Osteoblast (primary cell): ENCODE data around the gene HSPA4. TPM values are rescaled to one million over a fixed set of nuclear protein-coding genes. Genes with fewer than 3 reads are reported as not detected.

Experiments used
- DNase-seq: peaks from one replicate; pipeline ENCODE4 v3.0.0; 2011; ENCODE audit warnings: low spot score, mixed read lengths; ENCODE audit not compliant: insufficient read length; ENCODE audit errors: missing footprints
- H2AFZ ChIP-seq: 2 replicates; pipeline ENCODE4 v1.6.0; 2011; ENCODE audit warnings: mild to moderate bottlenecking, low read length
- H3K27ac ChIP-seq: 2 replicates; pipeline ENCODE4 v1.5.1; 2011; ENCODE audit warnings: mild to moderate bottlenecking, low read depth, low read length, moderate library complexity
- H3K27me3 ChIP-seq: 2 replicates; pipeline ENCODE4 v1.6.0; 2012; ENCODE audit warnings: mild to moderate bottlenecking, control low read depth, inconsistent platforms, low read length, moderate library complexity; ENCODE audit not compliant: insufficient read depth
- H3K36me3 ChIP-seq: 2 replicates; pipeline ENCODE4 v1.5.1; 2011; ENCODE audit warnings: mild to moderate bottlenecking, low read length, control low read depth, moderate library complexity; ENCODE audit not compliant: insufficient read depth
- H3K4me1 ChIP-seq: 2 replicates; pipeline ENCODE4 v1.5.1; 2011; ENCODE audit warnings: mild to moderate bottlenecking, low read length, control low read depth, moderate library complexity; ENCODE audit not compliant: insufficient read depth
- H3K4me2 ChIP-seq: 2 replicates; pipeline ENCODE4 v1.6.0; 2011; ENCODE audit warnings: mild to moderate bottlenecking, low read length; ENCODE audit not compliant: insufficient read depth
- H3K4me3 ChIP-seq: fragments of 200-600 bp; sonication (generic); 3 replicates; pipeline ENCODE4 v1.5.1; 2012; ENCODE audit warnings: mild to moderate bottlenecking, low read length, inconsistent platforms; ENCODE audit not compliant: insufficient read depth
- H3K79me2 ChIP-seq: 2 replicates; pipeline ENCODE4 v1.6.0; 2012; ENCODE audit warnings: mild to moderate bottlenecking, low read length, control low read depth, inconsistent platforms; ENCODE audit not compliant: insufficient read depth
- H3K9me3 ChIP-seq: 2 replicates; pipeline ENCODE4 v1.5.1; 2011; ENCODE audit warnings: low read depth, low read length, control low read depth
- H4K20me1 ChIP-seq: 2 replicates; pipeline ENCODE4 v1.6.0; 2012; ENCODE audit warnings: mild to moderate bottlenecking, low read length, control low read depth; ENCODE audit not compliant: insufficient read depth
- total RNA-seq: library from RNA; depleted of rRNA; stranded (reverse); fragments of >200 nt; gene quantifications from 2 replicates; pipeline ENCODE4 v1.2.3, GENCODE V29; 2012
- TF ChIP-seq, protein P1 (sequence below): IDR thresholded peaks from 2 replicates; pipeline ENCODE4 v1.5.1; 2011; ENCODE audit warnings: mild to moderate bottlenecking, low read depth, low read length, moderate library complexity; ENCODE audit errors: extremely low read depth

Gene HSPA4
- total RNA-seq, 1 donor: 135 TPM

DNA sequence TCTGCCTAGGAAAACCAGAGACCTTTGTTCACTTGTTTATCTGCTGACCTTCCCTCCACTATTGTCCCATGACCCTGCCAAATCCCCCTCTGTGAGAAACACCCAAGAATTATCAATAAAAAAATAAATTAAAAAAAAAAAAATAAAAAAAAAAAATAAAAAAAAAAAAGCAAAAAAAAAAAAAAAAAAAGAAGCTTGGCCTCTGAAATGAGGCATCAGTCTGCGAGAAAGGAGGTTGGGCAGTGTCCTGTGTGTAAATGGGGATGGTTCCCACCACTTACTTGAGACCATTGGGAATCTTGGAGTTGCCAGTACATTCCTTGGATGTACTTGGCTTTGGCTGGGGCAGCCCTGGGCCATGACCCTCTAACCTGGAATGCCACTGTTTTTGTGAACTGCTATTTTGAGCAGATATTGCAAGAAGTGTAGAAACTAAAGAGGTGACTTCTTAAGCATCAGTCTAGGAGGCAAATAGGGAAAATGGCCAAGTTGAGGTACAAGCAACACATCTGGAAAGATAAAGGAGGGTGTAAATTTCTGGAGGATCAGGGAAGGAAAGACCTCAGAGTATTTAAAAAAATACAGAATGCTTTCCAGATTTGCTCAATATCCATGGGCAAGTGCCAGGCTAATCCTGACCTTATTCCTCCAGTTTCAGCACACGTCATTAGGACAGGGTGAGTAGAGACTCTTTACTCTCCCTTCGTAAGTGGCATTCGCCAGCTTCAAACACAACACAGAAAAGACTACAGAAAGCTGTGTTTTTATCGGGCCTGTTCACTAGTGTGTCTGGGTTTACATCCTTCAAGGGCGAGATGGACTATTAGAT, 58.1 kb downstream of the HSPA4 start:
- no peak overlapping the region for H3K4me3 ChIP-seq
- peaks cover 11% of the 10 kb centered on the region for H3K4me1 ChIP-seq
- no peak overlapping the region for H2AFZ ChIP-seq
- TF ChIP-seq, protein P1, sequence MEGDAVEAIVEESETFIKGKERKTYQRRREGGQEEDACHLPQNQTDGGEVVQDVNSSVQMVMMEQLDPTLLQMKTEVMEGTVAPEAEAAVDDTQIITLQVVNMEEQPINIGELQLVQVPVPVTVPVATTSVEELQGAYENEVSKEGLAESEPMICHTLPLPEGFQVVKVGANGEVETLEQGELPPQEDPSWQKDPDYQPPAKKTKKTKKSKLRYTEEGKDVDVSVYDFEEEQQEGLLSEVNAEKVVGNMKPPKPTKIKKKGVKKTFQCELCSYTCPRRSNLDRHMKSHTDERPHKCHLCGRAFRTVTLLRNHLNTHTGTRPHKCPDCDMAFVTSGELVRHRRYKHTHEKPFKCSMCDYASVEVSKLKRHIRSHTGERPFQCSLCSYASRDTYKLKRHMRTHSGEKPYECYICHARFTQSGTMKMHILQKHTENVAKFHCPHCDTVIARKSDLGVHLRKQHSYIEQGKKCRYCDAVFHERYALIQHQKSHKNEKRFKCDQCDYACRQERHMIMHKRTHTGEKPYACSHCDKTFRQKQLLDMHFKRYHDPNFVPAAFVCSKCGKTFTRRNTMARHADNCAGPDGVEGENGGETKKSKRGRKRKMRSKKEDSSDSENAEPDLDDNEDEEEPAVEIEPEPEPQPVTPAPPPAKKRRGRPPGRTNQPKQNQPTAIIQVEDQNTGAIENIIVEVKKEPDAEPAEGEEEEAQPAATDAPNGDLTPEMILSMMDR: no peak
- no peak overlapping the region for H3K4me2 ChIP-seq
- H3K36me3 ChIP-seq: peaks cover 6% of the 10 kb centered on the region
- no peaks in the 10 kb centered on the region for H3K9me3 ChIP-seq
- H4K20me1 ChIP-seq: no peaks in the 10 kb centered on the region
- peaks cover 5% of the 10 kb centered on the region for H3K27me3 ChIP-seq
- no peak for DNase-seq
- H3K27ac ChIP-seq: no peak overlapping the region
- H3K79me2 ChIP-seq: no peaks in the 10 kb centered on the region

DNA sequence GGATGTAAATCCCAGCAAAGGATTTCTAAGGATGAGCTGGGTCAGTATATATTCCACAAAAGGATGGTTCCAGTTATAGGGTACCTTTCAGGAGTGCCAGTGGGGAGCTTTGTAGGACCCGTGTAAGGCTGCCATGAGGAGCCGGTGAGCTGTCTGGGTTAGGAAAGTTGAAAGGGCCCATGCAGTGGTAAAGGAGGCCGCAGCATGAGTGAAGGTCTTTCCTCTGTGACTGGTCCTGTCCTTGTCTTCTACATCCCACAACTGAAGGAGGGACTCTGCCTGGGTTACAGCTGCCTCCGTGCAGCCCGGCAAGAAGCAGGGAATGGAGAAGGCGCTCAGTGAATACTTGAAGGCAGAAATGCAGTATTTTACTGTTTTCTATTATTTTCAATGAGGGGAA, 58.9 kb downstream of the HSPA4 start:
- TF ChIP-seq, protein P1: no peak

DNA sequence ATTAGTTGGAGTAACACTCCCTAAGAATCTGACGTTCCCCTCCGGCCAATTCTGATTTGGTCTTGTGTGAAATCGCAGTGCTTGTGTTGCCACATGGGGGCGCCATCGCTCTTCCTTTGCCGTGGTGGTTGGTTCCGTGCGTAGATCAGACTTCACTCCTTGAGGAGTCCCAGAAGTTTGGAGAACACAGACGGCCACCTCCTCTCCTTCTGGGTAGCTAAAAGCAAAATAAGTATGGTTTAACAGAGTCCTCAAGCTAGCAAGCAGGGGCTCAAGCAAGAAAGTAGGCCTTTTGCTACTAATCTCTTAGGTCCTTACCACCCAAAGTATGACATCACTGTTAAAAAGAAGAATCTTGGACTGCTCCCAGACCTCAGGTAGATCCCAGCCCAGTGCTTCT, 59.5 kb downstream of the HSPA4 start:
- H3K4me3 ChIP-seq: no peak overlapping the region
- peaks cover 5% of the 10 kb centered on the region for H3K27me3 ChIP-seq
- H3K36me3 ChIP-seq: no peaks in the 10 kb centered on the region
- H3K9me3 ChIP-seq: no peaks in the 10 kb centered on the region
- peak overlapping the region; percentile 43 for H3K4me2 ChIP-seq
- peak; percentile 96 for DNase-seq
- TF ChIP-seq, protein P1: peak; percentile 95
- peaks cover 11% of the 10 kb centered on the region for H3K4me1 ChIP-seq
- no peak overlapping the region for H2AFZ ChIP-seq
- H4K20me1 ChIP-seq: no peaks in the 10 kb centered on the region
- no peaks in the 10 kb centered on the region for H3K79me2 ChIP-seq
- H3K27ac ChIP-seq: no peak overlapping the region

More for the DNA sequence above, 58.9 kb downstream of the HSPA4 start:
- Histone ChIP-seq H3K79me2 (no peaks in the 10 kb centered on the region), H4K20me1 (no peaks in the 10 kb centered on the region), H3K27ac (no peak overlapping the region), H3K4me1 (peaks cover 11% of the 10 kb centered on the region), H2AFZ (no peak overlapping the region), H3K9me3 (no peaks in the 10 kb centered on the region), H3K4me2 (peak overlapping the region; percentile 43), H3K27me3 (peaks cover 5% of the 10 kb centered on the region), H3K36me3 (no peaks in the 10 kb centered on the region), H3K4me3 (no peak overlapping the region)
- DNase-seq: no peak

DNA sequence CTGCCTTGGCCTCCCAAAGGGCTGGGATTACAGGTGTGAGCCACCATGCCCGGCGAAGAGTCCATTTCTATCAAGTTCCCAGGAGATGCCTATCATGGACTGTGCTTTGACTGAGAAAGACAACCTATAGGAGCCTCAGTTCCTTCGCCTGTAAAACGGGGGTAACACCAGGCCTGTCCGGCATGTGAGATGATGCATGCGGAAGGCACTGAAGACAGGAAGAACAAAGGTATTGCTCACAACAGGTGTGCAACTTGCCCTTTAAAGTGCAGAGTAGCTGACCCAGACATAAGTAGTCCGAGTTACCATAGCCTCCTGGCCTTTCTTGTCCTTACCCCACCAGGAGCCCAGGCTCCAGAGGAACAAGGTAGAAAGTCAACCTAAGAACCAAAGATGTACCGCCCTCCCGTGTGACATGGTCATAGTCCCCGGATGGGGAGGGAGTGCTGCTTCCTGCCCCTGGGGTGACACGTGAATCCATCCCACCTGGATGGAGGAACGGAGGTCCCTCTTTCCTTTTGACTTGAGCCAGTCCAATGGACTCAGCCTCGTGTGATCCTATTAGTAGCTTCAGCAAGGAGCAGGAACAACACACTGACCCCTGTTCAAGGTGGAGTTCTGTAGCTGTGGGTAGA, 60.3 kb downstream of the HSPA4 start:
- no peak overlapping the region for H3K4me3 ChIP-seq
- no peaks in the 10 kb centered on the region for H3K9me3 ChIP-seq
- H3K4me1 ChIP-seq: peaks cover 11% of the 10 kb centered on the region
- no peaks in the 10 kb centered on the region for H4K20me1 ChIP-seq
- no peaks in the 10 kb centered on the region for H3K36me3 ChIP-seq
- TF ChIP-seq, protein P1: no peak
- no peaks in the 10 kb centered on the region for H3K79me2 ChIP-seq
- H3K27me3 ChIP-seq: peaks cover 5% of the 10 kb centered on the region
- no peak overlapping the region for H2AFZ ChIP-seq
- no peak overlapping the region for H3K4me2 ChIP-seq
- no peak overlapping the region for H3K27ac ChIP-seq
- no peak for DNase-seq
